ENCODE measurements around the gene ANKS1A. TPM values are rescaled to one million over a fixed set of nuclear protein-coding genes. Genes with fewer than 3 reads are reported as not detected.
"Not testable (repeated sequence)": the region's sequence is repeated elsewhere in the genome, so short reads cannot be mapped to it uniquely, and the experiment has no call there.

The ANKS1A gene
- total RNA-seq, 1 donor from 2014 or later, result 20.9 TPM

GRCh38 chr6:35108309-35108885 is 219.3 kb downstream of the ANKS1A start:
- no peak for TF ChIP-seq CTCF (IDR thresholded peaks at IDR 0.05)
- H3K4me1 ChIP-seq, result no peaks in the 10 kb centered on the region
- intact Hi-C loops (cut with DNase I), result no loop called here
- DNase-seq (ENCODE audit: low spot score in 2 of 2), result no peak
- no peaks in the 10 kb centered on the region for H3K9me3 ChIP-seq
- H3K27me3 ChIP-seq, result no peaks in the 10 kb centered on the region
- H3K27ac ChIP-seq, result no peak overlapping the region
- no peaks in the 10 kb centered on the region for H3K36me3 ChIP-seq
- no peak overlapping the region for H3K4me3 ChIP-seq

- Histone ChIP-seq H3K27ac (no peak overlapping the region), H3K4me1 (no peaks in the 10 kb centered on the region), H3K36me3 (no peaks in the 10 kb centered on the region), H3K4me3 (no peak overlapping the region), H3K27me3 (no peaks in the 10 kb centered on the region), H3K9me3 (no peaks in the 10 kb centered on the region)
- DNase-seq (ENCODE audit: low spot score in 2 of 2), result no peak
- no peak for TF ChIP-seq CTCF (IDR thresholded peaks at IDR 0.05)
- intact Hi-C loops (cut with DNase I), result no loop called here
Measured at GRCh38 chr6:35120746-35121145, 231.7 kb downstream of the ANKS1A start.

GRCh38 chr6:35124356-35124755 is 235.3 kb downstream of the ANKS1A start:
- no peak for TF ChIP-seq CTCF (IDR thresholded peaks at IDR 0.05)
- DNase-seq (ENCODE audit: low spot score in 2 of 2), result no peak
- Histone ChIP-seq H3K36me3 (no peaks in the 10 kb centered on the region), H3K9me3 (no peaks in the 10 kb centered on the region), H3K4me1 (no peaks in the 10 kb centered on the region), H3K4me3 (no peak overlapping the region), H3K27ac (no peak overlapping the region), H3K27me3 (no peaks in the 10 kb centered on the region)
- intact Hi-C loops (cut with DNase I), result no loop called here

GRCh38 chr6:35128042-35128441 is 239.0 kb downstream of the ANKS1A start:
- Histone ChIP-seq H3K36me3 (no peaks in the 10 kb centered on the region), H3K27ac (no peak overlapping the region), H3K9me3 (no peaks in the 10 kb centered on the region), H3K27me3 (no peaks in the 10 kb centered on the region), H3K4me1 (no peaks in the 10 kb centered on the region), H3K4me3 (no peak overlapping the region)
- intact Hi-C loops (cut with DNase I), result no loop called here
- DNase-seq (ENCODE audit: low spot score in 2 of 2), result no peak
- TF ChIP-seq CTCF (IDR thresholded peaks at IDR 0.05), result no peak

GRCh38 chr6:35128496-35128895 is 239.4 kb downstream of the ANKS1A start:
- no peak overlapping the region for H3K27ac ChIP-seq
- no peak for TF ChIP-seq CTCF (IDR thresholded peaks at IDR 0.05)
- H3K27me3 ChIP-seq, result no peaks in the 10 kb centered on the region
- intact Hi-C loops (cut with DNase I), result no loop called here
- H3K36me3 ChIP-seq, result no peaks in the 10 kb centered on the region
- no peak for DNase-seq (ENCODE audit: low spot score in 2 of 2)
- no peaks in the 10 kb centered on the region for H3K9me3 ChIP-seq
- no peaks in the 10 kb centered on the region for H3K4me1 ChIP-seq
- H3K4me3 ChIP-seq, result no peak overlapping the region

GRCh38 chr6:35136185-35136584 is 247.1 kb downstream of the ANKS1A start:
- no peak overlapping the region for H3K27ac ChIP-seq
- H3K4me1 ChIP-seq, result peaks cover 0 to 4% of the 10 kb centered on the region in 2 donors
- intact Hi-C loops (cut with DNase I), result loop anchor here (5.0 kb wide), 1 partner anchor 44 kb away; no protein-coding TSS in a partner anchor
- TF ChIP-seq CTCF (IDR thresholded peaks at IDR 0.05), result no peak
- H3K27me3 ChIP-seq, result no peaks in the 10 kb centered on the region
- no peaks in the 10 kb centered on the region for H3K36me3 ChIP-seq
- no peak for DNase-seq (ENCODE audit: low spot score in 2 of 2)
- H3K9me3 ChIP-seq, result no peaks in the 10 kb centered on the region
- no peak overlapping the region for H3K4me3 ChIP-seq

GRCh38 chr6:35138191-35138590 is 249.1 kb downstream of the ANKS1A start:
- H3K27me3 ChIP-seq; H3K9me3 ChIP-seq; H3K4me1 ChIP-seq; H3K36me3 ChIP-seq; DNase-seq (ENCODE audit: low spot score in 2 of 2); H3K4me3 ChIP-seq; H3K27ac ChIP-seq: not testable (repeated sequence)
- intact Hi-C loops (cut with DNase I), result loop anchor here (5.0 kb wide), 1 partner anchor 46 kb away; no protein-coding TSS in a partner anchor

Data from ascending aorta (tissue), 2 donors.